A549 treated with dexamethasone at 1 μM for 4 hours (cell line): Measurements from ENCODE around the gene NPIPB5. TPM values are rescaled to one million over a fixed set of nuclear protein-coding genes. Genes with fewer than 3 reads are reported as not detected.

Experiments
- total RNA-seq: library from RNA; stranded (reverse); fragments of 200-300 nt; extraction: Qiagen RNA extraction; gene quantifications from 5 replicates; pipeline ENCODE4 v1.2.3, GENCODE V29; 2022

NPIPB5 gene
- 15.8 to 36.0 TPM (median 30.2 TPM) in 5 replicates for total RNA-seq

DNA sequence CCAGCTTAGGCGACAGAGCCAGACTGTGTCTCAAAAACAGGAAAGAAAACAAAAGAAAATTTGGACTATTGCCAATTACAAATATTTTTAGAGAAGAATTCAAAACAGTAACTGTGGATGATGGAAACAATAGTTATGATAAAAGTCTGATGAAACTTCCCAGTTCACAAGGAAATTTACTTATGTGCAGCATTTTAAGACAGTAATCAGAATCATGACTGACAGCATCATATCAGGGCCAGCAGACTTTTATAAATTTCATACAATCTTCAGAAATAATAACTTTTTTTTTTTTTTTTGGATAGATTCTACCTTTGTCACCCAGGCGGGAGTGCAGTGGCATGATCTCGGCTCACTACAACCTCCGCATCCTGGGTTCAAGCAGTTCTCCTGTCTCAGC, at the start of gene NPIPB5:
Gene NPIPB5 (plus strand): TSS at position 301 of the 400 bp plus-strand sequence. CDS start 2,911 bp downstream, outside the sequence.

Other genes with a start within 250 kb of the NPIPB5 start
- 26.9 to 40.6 TPM (median 38.3 TPM) in 5 replicates for gene POLR3E, start 213.5 kb upstream of the NPIPB5 start, total RNA-seq
- 32.9 to 40.9 TPM (median 39.3 TPM) in 5 replicates for gene CDR2, start 136.3 kb upstream of the NPIPB5 start, total RNA-seq